Keratinocyte (primary cell): ENCODE measurements around the gene ST3GAL2. TPM values are rescaled to one million over a fixed set of nuclear protein-coding genes. Genes with fewer than 3 reads are reported as not detected.

Experiments used
- DNase-seq: peaks from one replicate; pipeline ENCODE4 v3.0.0-alpha.2; 2011; ENCODE audit warnings: low read depth, missing footprints, low spot score
- FAIRE-seq: peaks from 2 replicates; lab custom pipeline; 2011; peaks lifted over from hg19 to GRCh38; lab: Jason Lieb, UNC
- H2AFZ ChIP-seq: 2 replicates; pipeline ENCODE4 v1.6.0; 2012; ENCODE audit warnings: low read length, control low read depth, inconsistent platforms; ENCODE audit not compliant: control insufficient read depth
- H3K27ac ChIP-seq: 2 replicates; pipeline ENCODE4 v1.5.1; 2011; ENCODE audit warnings: low read length; ENCODE audit not compliant: control insufficient read depth, insufficient read depth
- H3K27me3 ChIP-seq: 3 replicates; pipeline ENCODE4 v1.6.0; 2011; ENCODE audit warnings: low read length; ENCODE audit not compliant: control insufficient read depth, insufficient read depth; ENCODE audit errors: extremely low read depth
- H3K36me3 ChIP-seq, 2 experiments: 2 replicates in 1 of 2; 3 replicates in 1 of 2; pipeline ENCODE4 v1.5.1; 2011; ENCODE audit warnings: low read length in 2 of 2, mild to moderate bottlenecking in 1 of 2; ENCODE audit not compliant: control insufficient read depth in 2 of 2, insufficient read depth in 2 of 2; ENCODE audit errors: extremely low read depth in 1 of 2
- H3K4me1 ChIP-seq: 3 replicates; pipeline ENCODE4 v1.5.1; 2011; ENCODE audit warnings: low read length; ENCODE audit not compliant: control insufficient read depth, insufficient read depth; ENCODE audit errors: extremely low read depth
- H3K4me2 ChIP-seq: 3 replicates; pipeline ENCODE4 v1.6.0; 2011; ENCODE audit warnings: low read depth, low read length; ENCODE audit not compliant: control insufficient read depth, insufficient read depth; ENCODE audit errors: extremely low read depth
- H3K4me3 ChIP-seq, 3 experiments: fragments of 200-600 bp in 1 of 3; sonication (generic) in 1 of 3; 2 replicates in 2 of 3; 3 replicates in 1 of 3; pipeline ENCODE4 v1.5.1; 2011 to 2016; ENCODE audit warnings: low read length in 3 of 3, mild to moderate bottlenecking in 3 of 3, control low read depth in 2 of 3, inconsistent platforms in 1 of 3, low read depth in 1 of 3, mixed read lengths in 1 of 3, mixed run types in 1 of 3, moderate library complexity in 1 of 3; ENCODE audit not compliant: control insufficient read depth in 2 of 3, insufficient read depth in 2 of 3; ENCODE audit errors: extremely low read depth in 1 of 3
- H3K79me2 ChIP-seq: 2 replicates; pipeline ENCODE4 v1.6.0; 2012; ENCODE audit warnings: low read length; ENCODE audit not compliant: control insufficient read depth, insufficient read depth
- H3K9ac ChIP-seq: 3 replicates; pipeline ENCODE4 v1.6.0; 2011; ENCODE audit warnings: low read length; ENCODE audit not compliant: control insufficient read depth, insufficient read depth; ENCODE audit errors: extremely low read depth
- H3K9me1 ChIP-seq: 3 replicates; pipeline ENCODE4 v1.6.0; 2011; ENCODE audit warnings: low read length; ENCODE audit not compliant: control insufficient read depth, insufficient read depth; ENCODE audit errors: extremely low read depth
- H3K9me3 ChIP-seq: 2 replicates; pipeline ENCODE4 v1.5.1; 2012; ENCODE audit warnings: low read depth, low read length; ENCODE audit not compliant: control insufficient read depth
- H4K20me1 ChIP-seq: 3 replicates; pipeline ENCODE4 v1.6.0; 2011; ENCODE audit warnings: low read length; ENCODE audit not compliant: control insufficient read depth, insufficient read depth; ENCODE audit errors: extremely low read depth
- CTCF ChIP-seq, 3 experiments: IDR thresholded peaks in 1 of 3; conservative IDR thresholded peaks in 1 of 3; optimal IDR thresholded peaks in 1 of 3; 2 replicates in 2 of 3; 3 replicates in 1 of 3; pipeline versions ENCODE3 to v1.5.1; 2011; ENCODE audit warnings: low read length in 3 of 3, mild to moderate bottlenecking in 3 of 3, moderate library complexity in 2 of 3, control low read depth in 1 of 3, inconsistent platforms in 1 of 3; ENCODE audit not compliant: insufficient read depth in 2 of 3; ENCODE audit errors: extremely low read depth in 1 of 3
- EZH2 ChIP-seq: IDR thresholded peaks from one replicate; pipeline ENCODE4 v1.6.1; 2012; ENCODE audit warnings: inconsistent platforms, mild to moderate bottlenecking, low read length, moderate library complexity
- dilution Hi-C: fragments of 300-500 bp; cut with MboI; formaldehyde crosslinking; loops from one replicate; pipeline ENCODE4 v1.7.0; 2020; ENCODE audit warnings: low sequenced_read_pairs; ENCODE audit not compliant: extremely low pct_ligation_motif_present
- polyA plus RNA-seq, 5 experiments: library from polyadenylated mRNA; depleted of rRNA in 3 of 5; stranded (reverse) in 3 of 5; stranded (forward) in 1 of 5; unstranded in 1 of 5; fragments of >200 nt; gene quantifications; 1 replicate in 1 of 5; 2 replicates in 3 of 5; 3 replicates in 1 of 5; pipeline versions ENCODE4 v1.2.1 to v1.2.3, GENCODE V29; 2011 to 2012; ENCODE audit warnings: missing spikeins in 2 of 5, low read depth in 1 of 5, low replicate concordance in 1 of 5

Gene ST3GAL2
- polyA plus RNA-seq, 1 donor (not counting 4 experiments of a cell fraction or from before 2014, with no cell fraction given), result 4.0 TPM

GRCh38 chr16:70418993-70419318 lies 19.9 kb downstream of the ST3GAL2 start:
- Histone ChIP-seq H3K27ac (no peak overlapping the region), H3K79me2 (no peaks in the 10 kb centered on the region), H3K27me3 (no peaks in the 10 kb centered on the region), H3K9ac (no peak overlapping the region), H3K4me2 (no peak overlapping the region), H4K20me1 (no peaks in the 10 kb centered on the region), H3K4me3 (no peak overlapping the region), H2AFZ (no peak overlapping the region), H3K9me3 (no peaks in the 10 kb centered on the region), H3K36me3 (no peaks in the 10 kb centered on the region), H3K4me1 (no peaks in the 10 kb centered on the region), H3K9me1 (peaks cover 2% of the 10 kb centered on the region)
- no peak for TF ChIP-seq EZH2
- no peak for TF ChIP-seq CTCF (optimal IDR thresholded peaks at IDR 0.05 in 1 of 3, IDR thresholded peaks at IDR 0.05 in 1 of 3, conservative IDR thresholded peaks at IDR 0.05 in 1 of 3; ENCODE audit: extremely low read depth in 1 of 3, insufficient read depth in 2 of 3, low read length in 3 of 3)
- dilution Hi-C loops, result no loop called here
- DNase-seq (no peak), FAIRE-seq (no peak)

GRCh38 chr16:70418274-70418992 lies 20.5 kb downstream of the ST3GAL2 start:
- H3K4me3 ChIP-seq, result no peak overlapping the region
- dilution Hi-C loops, result no loop called here
- H3K27ac ChIP-seq, result no peak overlapping the region
- no peaks in the 10 kb centered on the region for H3K79me2 ChIP-seq
- DNase-seq (no peak), FAIRE-seq (no peak)
- H3K36me3 ChIP-seq, result no peaks in the 10 kb centered on the region
- no peaks in the 10 kb centered on the region for H3K27me3 ChIP-seq
- no peak overlapping the region for H3K4me2 ChIP-seq
- TF ChIP-seq EZH2, result no peak
- no peak for TF ChIP-seq CTCF (optimal IDR thresholded peaks at IDR 0.05 in 1 of 3, IDR thresholded peaks at IDR 0.05 in 1 of 3, conservative IDR thresholded peaks at IDR 0.05 in 1 of 3; ENCODE audit: extremely low read depth in 1 of 3, insufficient read depth in 2 of 3, low read length in 3 of 3)
- no peaks in the 10 kb centered on the region for H4K20me1 ChIP-seq
- H3K4me1 ChIP-seq, result no peaks in the 10 kb centered on the region
- H2AFZ ChIP-seq, result no peak overlapping the region
- peaks cover 2% of the 10 kb centered on the region for H3K9me1 ChIP-seq
- no peaks in the 10 kb centered on the region for H3K9me3 ChIP-seq
- no peak overlapping the region for H3K9ac ChIP-seq
